ENCODE results near the gene CD248. TPM values are rescaled to one million over a fixed set of nuclear protein-coding genes. Genes with fewer than 3 reads are reported as not detected.
A peak's percentile ranks its signal among the peaks of the same experiment; 100 is the strongest.

The CD248 gene
- total RNA-seq, 4 donors from 2014 or later = 29.9 to 69.7 (median 47.3) TPM

DNA sequence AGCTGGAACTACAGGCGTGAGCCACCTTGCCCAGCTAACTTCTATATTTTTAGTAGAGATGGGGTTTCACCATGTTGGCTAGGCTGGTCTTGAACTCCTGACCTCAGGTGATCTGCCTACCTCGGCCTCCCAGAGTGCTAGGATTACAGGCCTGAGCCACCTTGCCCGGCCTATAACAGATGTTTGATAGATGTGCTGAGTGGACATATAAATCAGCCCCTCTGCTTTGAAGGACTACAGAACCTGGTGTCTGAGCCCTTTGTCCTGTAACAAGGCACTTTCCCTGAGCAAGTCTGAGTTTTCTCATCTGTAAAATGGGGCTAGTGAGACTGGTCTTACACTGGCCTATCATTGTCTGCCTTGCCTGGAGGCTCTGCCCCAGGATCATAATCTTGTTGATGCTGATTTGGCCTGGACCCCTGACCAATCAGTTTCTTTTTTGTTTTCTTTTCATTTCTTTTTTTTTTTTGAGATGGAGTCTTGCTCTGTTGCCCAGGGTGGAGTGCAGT, 12.4 kb upstream of the CD248 start:
- peaks cover 0 to 30% (median 0%) of the 10 kb centered on the region in 3 donors for H3K36me3 ChIP-seq
- H3K4me1 ChIP-seq = peaks cover 0 to 51% (median 33%) of the 10 kb centered on the region in 4 donors
- no peaks in the 10 kb centered on the region for H3K9me3 ChIP-seq
- no peak overlapping the region for H3K4me3 ChIP-seq
- TF ChIP-seq POLR2A (IDR thresholded peaks at IDR 0.05) (no peak), EP300 (IDR thresholded peaks at IDR 0.05) (no peak)
- TF ChIP-seq, protein P1, sequence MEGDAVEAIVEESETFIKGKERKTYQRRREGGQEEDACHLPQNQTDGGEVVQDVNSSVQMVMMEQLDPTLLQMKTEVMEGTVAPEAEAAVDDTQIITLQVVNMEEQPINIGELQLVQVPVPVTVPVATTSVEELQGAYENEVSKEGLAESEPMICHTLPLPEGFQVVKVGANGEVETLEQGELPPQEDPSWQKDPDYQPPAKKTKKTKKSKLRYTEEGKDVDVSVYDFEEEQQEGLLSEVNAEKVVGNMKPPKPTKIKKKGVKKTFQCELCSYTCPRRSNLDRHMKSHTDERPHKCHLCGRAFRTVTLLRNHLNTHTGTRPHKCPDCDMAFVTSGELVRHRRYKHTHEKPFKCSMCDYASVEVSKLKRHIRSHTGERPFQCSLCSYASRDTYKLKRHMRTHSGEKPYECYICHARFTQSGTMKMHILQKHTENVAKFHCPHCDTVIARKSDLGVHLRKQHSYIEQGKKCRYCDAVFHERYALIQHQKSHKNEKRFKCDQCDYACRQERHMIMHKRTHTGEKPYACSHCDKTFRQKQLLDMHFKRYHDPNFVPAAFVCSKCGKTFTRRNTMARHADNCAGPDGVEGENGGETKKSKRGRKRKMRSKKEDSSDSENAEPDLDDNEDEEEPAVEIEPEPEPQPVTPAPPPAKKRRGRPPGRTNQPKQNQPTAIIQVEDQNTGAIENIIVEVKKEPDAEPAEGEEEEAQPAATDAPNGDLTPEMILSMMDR (IDR thresholded peaks at IDR 0.05) = no peak
- H3K27me3 ChIP-seq = no peaks in the 10 kb centered on the region
- no peak overlapping the region for H3K27ac ChIP-seq
- DNase-seq (ENCODE audit: low spot score in 2 of 2) = no peak
- WGBS, 2 donors = 89% methylated on average over 2 to 3 of the region's 3 CpGs

DNA sequence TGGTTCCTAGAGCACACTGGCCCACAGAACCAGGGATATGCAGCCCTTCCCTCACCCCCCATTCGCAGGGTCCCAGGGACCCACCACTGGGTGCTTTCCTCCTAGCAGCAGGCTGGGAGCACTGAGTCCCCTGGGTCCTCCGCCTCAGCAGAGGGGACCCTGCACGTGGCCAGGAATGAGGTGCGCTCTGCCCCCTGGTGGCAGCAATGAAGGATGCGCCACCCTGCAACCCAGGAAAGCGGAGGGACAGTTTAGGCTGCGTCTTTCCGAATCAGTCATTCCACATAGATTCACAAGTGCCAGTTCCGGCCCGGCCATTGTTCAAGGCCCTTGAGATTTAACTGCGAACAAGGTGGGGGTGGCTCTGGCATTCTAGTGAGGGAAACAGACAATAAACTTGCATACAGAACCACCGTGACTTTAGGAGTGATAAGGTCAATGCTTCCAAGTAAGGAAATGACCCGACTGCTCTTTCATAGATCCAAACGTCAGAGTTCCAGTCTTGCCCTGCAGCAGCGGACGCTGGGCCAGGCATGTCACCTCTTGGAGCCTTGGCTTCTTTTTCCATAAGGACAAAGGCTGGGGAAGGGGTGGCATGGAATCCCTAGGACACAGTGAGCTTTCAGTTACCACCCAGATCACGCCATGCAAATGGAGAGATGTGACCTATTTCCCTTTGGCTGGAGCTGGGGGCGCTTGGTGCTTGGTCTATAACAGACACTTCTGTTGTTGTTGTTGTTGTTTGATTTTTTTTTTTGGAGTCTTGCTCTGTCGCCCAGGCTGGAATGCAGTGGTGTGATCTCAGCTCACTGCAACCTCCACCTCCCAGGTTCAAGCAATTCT, 11.7 kb upstream of the CD248 start:
- Histone ChIP-seq H3K4me1 (peaks cover 0 to 56% (median 33%) of the 10 kb centered on the region in 4 donors), H3K4me3 (no peak overlapping the region), H3K36me3 (peaks cover 0 to 23% (median 0%) of the 10 kb centered on the region in 3 donors), H3K27ac (peak overlapping the region in 2 of 4 donors; percentile 15), H3K27me3 (no peaks in the 10 kb centered on the region), H3K9me3 (no peaks in the 10 kb centered on the region)
- DNase-seq (ENCODE audit: low spot score in 2 of 2) = peak; percentile 65 to 80
- TF ChIP-seq, protein P1 (IDR thresholded peaks at IDR 0.05) = peak; percentile 91 to 99 (median 93)
- TF ChIP-seq POLR2A (IDR thresholded peaks at IDR 0.05) = no peak
- peak in 1 of 2 donors; percentile 54 for TF ChIP-seq EP300 (IDR thresholded peaks at IDR 0.05)
- 6 to 8% methylated on average over 19 of the region's 19 CpGs for WGBS, 2 donors

DNA sequence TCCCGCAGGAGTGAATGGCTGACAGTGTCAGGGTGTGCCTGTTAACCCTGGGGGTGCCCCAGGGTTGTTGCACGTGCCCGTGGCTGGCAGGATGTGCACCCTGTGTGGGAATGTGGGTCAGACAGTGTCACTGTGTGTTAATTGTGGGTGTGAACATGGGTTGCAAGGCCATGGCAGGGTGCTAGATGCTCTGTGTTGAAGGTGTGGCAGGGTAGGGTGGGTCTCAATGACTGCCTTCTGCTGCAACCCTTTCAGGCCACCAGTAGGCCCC, 11.1 kb upstream of the CD248 start:
- no peak for DNase-seq (ENCODE audit: low spot score in 2 of 2)
- Histone ChIP-seq H3K4me1 (peaks cover 0 to 61% (median 33%) of the 10 kb centered on the region in 4 donors), H3K36me3 (peaks cover 0 to 18% (median 0%) of the 10 kb centered on the region in 3 donors), H3K27ac (peak overlapping the region in 2 of 4 donors; percentile 15), H3K9me3 (no peaks in the 10 kb centered on the region), H3K27me3 (no peaks in the 10 kb centered on the region), H3K4me3 (no peak overlapping the region)
- 48 to 50% methylated on average over 3 of the region's 3 CpGs for WGBS, 2 donors
- TF ChIP-seq POLR2A (IDR thresholded peaks at IDR 0.05) = no peak
- no peak for TF ChIP-seq EP300 (IDR thresholded peaks at IDR 0.05)
- TF ChIP-seq, protein P1 (IDR thresholded peaks at IDR 0.05) = no peak

DNA sequence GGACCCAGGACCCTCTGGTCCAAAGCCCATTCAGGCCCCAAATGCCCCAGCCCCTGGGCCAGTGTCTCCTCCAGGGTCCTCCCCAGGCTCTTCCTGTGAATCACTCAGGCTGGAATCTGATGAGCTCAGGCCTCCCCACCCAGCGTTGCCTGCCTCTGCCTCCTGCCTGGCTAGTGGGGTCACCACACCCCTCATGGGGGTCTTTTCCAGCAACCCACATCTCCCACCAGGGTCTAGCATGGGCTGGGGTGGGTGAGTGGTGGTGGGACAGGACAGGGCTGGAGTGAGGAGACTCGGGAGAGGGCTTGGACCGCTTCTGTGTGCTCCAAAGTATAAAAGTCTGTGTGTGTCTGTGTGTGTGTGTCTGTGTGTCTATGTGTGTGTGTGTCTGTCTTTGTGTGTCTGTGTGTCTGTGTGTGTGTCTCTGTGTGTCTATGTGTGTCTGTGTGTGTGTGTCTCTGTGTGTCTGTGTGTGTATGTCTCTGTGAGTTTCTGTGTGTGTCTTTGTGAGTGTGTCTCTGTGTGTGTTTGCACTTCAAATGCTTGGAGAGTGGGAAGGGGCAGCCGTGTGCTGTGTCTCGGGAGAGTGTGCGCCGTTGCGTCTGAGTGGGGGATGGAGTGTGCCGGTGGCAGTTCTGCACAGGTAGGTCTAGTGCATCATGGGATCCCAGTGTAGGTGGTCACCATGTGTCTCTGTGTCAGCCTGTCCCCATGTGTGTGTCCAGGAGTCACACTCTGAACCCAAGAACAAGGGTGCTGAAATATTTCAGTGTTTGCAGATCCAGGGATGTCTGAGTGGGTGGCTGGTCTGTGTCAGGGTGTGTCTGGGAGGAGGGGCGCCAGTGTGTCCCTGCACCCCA, 10.6 kb upstream of the CD248 start:
- H3K4me1 ChIP-seq = peaks cover 0 to 67% (median 33%) of the 10 kb centered on the region in 4 donors
- whole genome bisulfite sequencing, 2 donors = 63 to 64% methylated on average over 6 to 10 of the region's 10 CpGs
- no peak overlapping the region for H3K4me3 ChIP-seq
- H3K27me3 ChIP-seq = no peaks in the 10 kb centered on the region
- peaks cover 0 to 12% (median 0%) of the 10 kb centered on the region in 3 donors for H3K36me3 ChIP-seq
- H3K9me3 ChIP-seq = no peaks in the 10 kb centered on the region
- TF ChIP-seq POLR2A (IDR thresholded peaks at IDR 0.05) (no peak), EP300 (IDR thresholded peaks at IDR 0.05) (no peak)
- TF ChIP-seq, protein P1 (IDR thresholded peaks at IDR 0.05) = no peak
- peak overlapping the region; percentile 56 to 80 (median 74) for H3K27ac ChIP-seq
- no peak for DNase-seq (ENCODE audit: low spot score in 2 of 2)
